WTC11 (cell line): Measurements from ENCODE around the gene PLCD1. TPM values are rescaled to one million over a fixed set of nuclear protein-coding genes. Genes with fewer than 3 reads are reported as not detected.
"Not testable (repeated sequence)": the region's sequence is repeated elsewhere in the genome, so short reads cannot be mapped to it uniquely, and the experiment has no call there.

ENCODE experiments used
- ATAC-seq: fragments of 200-7000 bp; cut with Tn5 transposase; 2 replicates; pipeline ENCODE4 v1.10.0; 2021; ENCODE audit warnings: mild to moderate bottlenecking, moderate library complexity
- CTCF ChIA-PET: fragments of 300-600 bp; sonication (Branson Sonifier 250); formaldehyde crosslinking; loops from one replicate; lab custom pipeline; 2021; ENCODE audit warnings: antibody characterized with exemption; lab: Charles Lee
- POLR2A ChIA-PET: fragments of 350-600 bp; sonication (Branson Sonifier 250); formaldehyde crosslinking; loops from one replicate; lab custom pipeline; 2021; ENCODE audit warnings: antibody characterized with exemption; lab: Charles Lee
- DNase-seq: peaks from one replicate; pipeline ENCODE4 v3.0.0; 2021; ENCODE audit warnings: low spot score
- H3K27ac Mint-ChIP-seq: 2 replicates; pipeline ENCODE4 v1.8.0; 2021; ENCODE audit warnings: mixed read lengths
- H3K27me3 Mint-ChIP-seq: 2 replicates; pipeline ENCODE4 v1.8.0; 2021; ENCODE audit warnings: low read depth, mild to moderate bottlenecking, moderate library complexity, mixed read lengths
- H3K36me3 Mint-ChIP-seq: 2 replicates; pipeline ENCODE4 v1.8.0; 2021; ENCODE audit warnings: mixed read lengths
- H3K4me1 Mint-ChIP-seq: 2 replicates; pipeline ENCODE4 v1.8.0; 2022; ENCODE audit warnings: mixed read lengths
- H3K4me3 Mint-ChIP-seq: 2 replicates; pipeline ENCODE4 v1.8.0; 2021; ENCODE audit warnings: mild to moderate bottlenecking, moderate library complexity, mixed read lengths
- H3K9me3 Mint-ChIP-seq: 2 replicates; pipeline ENCODE4 v1.8.0; 2021; ENCODE audit warnings: mixed read lengths
- ATF1 ChIP-seq: sonication (generic); formaldehyde crosslinking; IDR thresholded peaks from 2 replicates; pipeline ENCODE4 v1.8.1; 2023; ENCODE audit warnings: mild to moderate bottlenecking, moderate library complexity, missing genetic modification reagents
- CBFB ChIP-seq: sonication (generic); formaldehyde crosslinking; IDR thresholded peaks from 2 replicates; pipeline ENCODE4 v1.8.1; 2022; ENCODE audit warnings: mild to moderate bottlenecking, low read depth, missing genetic modification reagents
- CREB1 ChIP-seq: sonication (generic); formaldehyde crosslinking; IDR thresholded peaks from 2 replicates; pipeline ENCODE4 v1.8.0; 2023; ENCODE audit warnings: mild to moderate bottlenecking, missing genetic modification reagents
- FOXJ3 ChIP-seq: sonication (generic); formaldehyde crosslinking; IDR thresholded peaks from 2 replicates; pipeline ENCODE4 v1.9.0; 2021; ENCODE audit warnings: missing genetic modification reagents, mild to moderate bottlenecking, borderline replicate concordance
- FOXP1 ChIP-seq: sonication (generic); formaldehyde crosslinking; IDR thresholded peaks from 2 replicates; pipeline ENCODE4 v1.8.0; 2022; ENCODE audit warnings: missing genetic modification reagents, mild to moderate bottlenecking, moderate library complexity, borderline replicate concordance
- KAT7 ChIP-seq: sonication (generic); formaldehyde crosslinking; IDR thresholded peaks from 2 replicates; pipeline ENCODE4 v1.8.1; 2023; ENCODE audit warnings: missing genetic modification reagents, mild to moderate bottlenecking, borderline replicate concordance
- MYBL2 ChIP-seq: sonication (generic); formaldehyde crosslinking; IDR thresholded peaks from 2 replicates; pipeline ENCODE4 v1.8.1; 2023; ENCODE audit warnings: mild to moderate bottlenecking, moderate library complexity, missing genetic modification reagents
- NFYB ChIP-seq: sonication (generic); formaldehyde crosslinking; conservative IDR thresholded peaks from 2 replicates; pipeline ENCODE4 v1.8.0; 2022; ENCODE audit warnings: low read depth, missing genetic modification reagents
- OVOL2 ChIP-seq: fragments of 250-450 bp; sonication (Bioruptor Pico); IDR thresholded peaks from 2 replicates; pipeline ENCODE4 v1.9.0; 2021; ENCODE audit warnings: mild to moderate bottlenecking, borderline replicate concordance
- PRRX2 ChIP-seq: fragments of 250-450 bp; sonication (Bioruptor Pico); IDR thresholded peaks from 2 replicates; pipeline ENCODE4 v1.8.0; 2021; ENCODE audit warnings: mild to moderate bottlenecking
- RORB ChIP-seq: fragments of 250-450 bp; sonication (Bioruptor Pico); IDR thresholded peaks from 2 replicates; pipeline ENCODE4 v1.9.0; 2021; ENCODE audit warnings: mild to moderate bottlenecking
- ZBTB21 ChIP-seq: sonication (generic); formaldehyde crosslinking; IDR thresholded peaks from 2 replicates; pipeline ENCODE4 v1.8.1; 2023; ENCODE audit warnings: mild to moderate bottlenecking, missing genetic modification reagents, borderline replicate concordance
- ZNF121 ChIP-seq: sonication (generic); formaldehyde crosslinking; IDR thresholded peaks from 2 replicates; pipeline ENCODE4 v1.8.0; 2023; ENCODE audit warnings: missing genetic modification reagents
- ZNF263 ChIP-seq: sonication (generic); formaldehyde crosslinking; IDR thresholded peaks from 2 replicates; pipeline ENCODE4 v1.8.1; 2022; ENCODE audit warnings: low read depth, mild to moderate bottlenecking, moderate library complexity, missing genetic modification reagents
- ZNF671 ChIP-seq: fragments of 250-450 bp; sonication (Bioruptor Pico); IDR thresholded peaks from 2 replicates; pipeline ENCODE4 v1.8.0; 2021; ENCODE audit warnings: mild to moderate bottlenecking
- total RNA-seq: library from RNA; stranded (reverse); gene quantifications from 3 replicates; pipeline ENCODE4 v1.2.3, GENCODE V29; 2021
- TF ChIP-seq, protein P1 (sequence below): sonication (generic); formaldehyde crosslinking; IDR thresholded peaks from 2 replicates; pipeline ENCODE4 v1.8.1; 2022; ENCODE audit warnings: low read depth, missing genetic modification reagents, borderline replicate concordance
- TF ChIP-seq, protein P2 (sequence below): sonication (generic); formaldehyde crosslinking; IDR thresholded peaks from 2 replicates; pipeline ENCODE4 v1.8.0; 2023; ENCODE audit warnings: mild to moderate bottlenecking, missing genetic modification reagents
- TF ChIP-seq, protein P3 (sequence below): fragments of 250-450 bp; sonication (Bioruptor Pico); IDR thresholded peaks from 2 replicates; pipeline ENCODE4 v1.9.0; 2021; ENCODE audit warnings: moderate library complexity, mild to moderate bottlenecking, inconsistent platforms, borderline replicate concordance
- TF ChIP-seq, protein P4 (sequence below): sonication (generic); formaldehyde crosslinking; IDR thresholded peaks from 2 replicates; pipeline ENCODE4 v1.8.1; 2022; ENCODE audit warnings: mild to moderate bottlenecking, missing genetic modification reagents, moderate library complexity, borderline replicate concordance
- TF ChIP-seq, protein P5 (sequence below): fragments of 250-450 bp; sonication (Bioruptor Pico); IDR thresholded peaks from 2 replicates; pipeline ENCODE4 v1.8.0; 2021; ENCODE audit warnings: mild to moderate bottlenecking
- TF ChIP-seq, protein P6 (sequence below): fragments of 250-450 bp; sonication (Bioruptor Pico); IDR thresholded peaks from 2 replicates; pipeline ENCODE4 v1.9.0; 2021; ENCODE audit warnings: mild to moderate bottlenecking
- TF ChIP-seq, protein P7 (sequence below): fragments of 250-450 bp; sonication (Bioruptor Pico); conservative IDR thresholded peaks from 2 replicates; pipeline ENCODE4 v1.9.0; 2021; ENCODE audit warnings: mild to moderate bottlenecking

PLCD1 gene
- total RNA-seq, 1 experiment from 2014 or later = 29.9 TPM

DNA sequence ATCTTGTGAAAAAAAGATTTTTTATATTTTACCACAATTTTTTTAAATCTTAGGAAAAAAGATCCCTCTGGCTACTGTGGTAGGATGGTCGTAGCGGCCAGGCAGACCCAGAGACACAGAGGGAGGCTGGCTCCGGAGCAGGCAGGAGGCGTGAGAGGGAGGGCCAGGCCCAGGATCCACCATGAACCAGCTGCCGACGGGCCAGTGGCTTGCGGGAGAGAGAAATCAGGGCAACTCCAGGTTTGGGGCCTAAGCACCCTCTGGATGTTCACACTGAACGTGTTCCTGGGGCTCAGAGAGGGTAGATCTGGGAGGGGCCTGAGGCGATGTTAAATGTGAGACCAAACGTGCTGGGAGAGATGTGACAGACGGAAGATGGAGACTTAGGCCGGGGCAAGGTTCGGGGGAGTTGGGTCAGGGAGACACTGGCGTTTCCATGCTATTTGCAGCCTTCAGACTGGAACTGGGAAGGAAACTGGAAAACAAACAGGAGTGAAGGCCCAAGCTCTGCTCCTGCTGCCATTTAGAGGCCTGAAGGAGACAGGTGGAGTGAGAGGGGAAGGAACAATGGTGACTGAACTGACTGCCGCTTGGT lies 40.4 kb downstream of the PLCD1 start (continued):
- TF ChIP-seq ATF1 (CRISPR knock-in tag) = no peak
- no peak for TF ChIP-seq ZBTB21

DNA sequence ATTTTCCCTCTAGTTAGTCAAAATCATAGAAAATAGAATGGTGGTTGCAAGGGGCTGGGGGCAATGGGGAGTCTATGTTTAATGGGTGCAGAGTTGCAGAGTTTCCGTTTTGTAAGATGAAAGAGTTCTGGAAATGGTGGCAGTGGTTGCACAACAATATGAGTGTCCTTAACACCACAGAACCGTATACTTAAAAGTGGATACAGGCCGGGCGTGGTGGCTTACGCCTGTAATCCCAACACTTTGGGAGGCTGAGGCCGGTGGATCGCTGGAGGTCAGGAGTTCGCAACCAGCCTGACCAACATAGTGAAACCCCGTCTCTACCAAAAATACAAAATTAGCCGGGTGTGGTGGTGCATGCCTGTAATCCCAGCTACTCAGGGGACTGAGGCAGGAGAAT lies 41.1 kb downstream of the PLCD1 start:
- H3K4me3 Mint-ChIP-seq, POLR2A ChIA-PET, CTCF ChIA-PET, DNase-seq, H3K27ac Mint-ChIP-seq, H3K9me3 Mint-ChIP-seq, ATAC-seq, H3K36me3 Mint-ChIP-seq: not testable (repeated sequence)
- Mint-ChIP-seq H3K27me3 (peaks cover 10% of the 10 kb centered on the region), H3K4me1 (peaks cover 11% of the 10 kb centered on the region)

DNA sequence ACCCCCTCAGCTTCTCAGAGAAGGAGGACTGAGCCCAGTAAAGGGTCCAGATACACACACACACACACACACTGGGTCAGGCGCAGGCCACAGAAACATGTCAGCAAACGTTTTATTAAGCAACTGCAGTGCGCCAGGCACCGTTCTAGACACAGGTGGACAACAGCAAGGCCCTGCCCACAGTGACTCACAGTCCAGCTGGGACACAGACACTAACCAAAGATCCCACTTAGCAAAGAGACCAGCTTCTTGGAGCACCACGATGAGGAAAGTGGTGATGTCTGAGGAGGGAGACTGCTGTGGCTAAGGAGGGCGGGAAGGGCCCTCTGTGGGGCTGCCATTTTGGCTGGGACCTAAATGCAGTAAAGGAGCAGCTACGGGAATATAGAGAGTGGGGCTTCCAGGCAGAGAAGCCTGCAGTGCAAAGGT lies 41.7 kb downstream of the PLCD1 start:
- ATAC-seq = no peak
- H3K27ac Mint-ChIP-seq = no peak overlapping the region
- peaks cover 10% of the 10 kb centered on the region for H3K4me1 Mint-ChIP-seq
- DNase-seq = no peak
- peaks cover 6% of the 10 kb centered on the region for H3K27me3 Mint-ChIP-seq
- H3K36me3 Mint-ChIP-seq = no peaks in the 10 kb centered on the region
- POLR2A ChIA-PET = no interaction called here
- CTCF ChIA-PET = no interaction called here
- TF ChIP-seq CBFB (CRISPR knock-in tag) (no peak), CREB1 (no peak), FOXJ3 (CRISPR knock-in tag) (no peak), ZNF121 (CRISPR knock-in tag) (no peak), FOXP1 (CRISPR knock-in tag) (no peak), ZNF263 (no peak), RORB (CRISPR knock-in tag) (no peak), ZNF671 (CRISPR knock-in tag) (no peak), MYBL2 (CRISPR knock-in tag) (no peak), KAT7 (CRISPR knock-in tag) (no peak), OVOL2 (CRISPR knock-in tag) (no peak), PRRX2 (no peak), NFYB (CRISPR knock-in tag) (no peak)
- TF ChIP-seq, protein P1, sequence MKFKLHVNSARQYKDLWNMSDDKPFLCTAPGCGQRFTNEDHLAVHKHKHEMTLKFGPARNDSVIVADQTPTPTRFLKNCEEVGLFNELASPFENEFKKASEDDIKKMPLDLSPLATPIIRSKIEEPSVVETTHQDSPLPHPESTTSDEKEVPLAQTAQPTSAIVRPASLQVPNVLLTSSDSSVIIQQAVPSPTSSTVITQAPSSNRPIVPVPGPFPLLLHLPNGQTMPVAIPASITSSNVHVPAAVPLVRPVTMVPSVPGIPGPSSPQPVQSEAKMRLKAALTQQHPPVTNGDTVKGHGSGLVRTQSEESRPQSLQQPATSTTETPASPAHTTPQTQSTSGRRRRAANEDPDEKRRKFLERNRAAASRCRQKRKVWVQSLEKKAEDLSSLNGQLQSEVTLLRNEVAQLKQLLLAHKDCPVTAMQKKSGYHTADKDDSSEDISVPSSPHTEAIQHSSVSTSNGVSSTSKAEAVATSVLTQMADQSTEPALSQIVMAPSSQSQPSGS = no peak
- TF ChIP-seq, protein P2, sequence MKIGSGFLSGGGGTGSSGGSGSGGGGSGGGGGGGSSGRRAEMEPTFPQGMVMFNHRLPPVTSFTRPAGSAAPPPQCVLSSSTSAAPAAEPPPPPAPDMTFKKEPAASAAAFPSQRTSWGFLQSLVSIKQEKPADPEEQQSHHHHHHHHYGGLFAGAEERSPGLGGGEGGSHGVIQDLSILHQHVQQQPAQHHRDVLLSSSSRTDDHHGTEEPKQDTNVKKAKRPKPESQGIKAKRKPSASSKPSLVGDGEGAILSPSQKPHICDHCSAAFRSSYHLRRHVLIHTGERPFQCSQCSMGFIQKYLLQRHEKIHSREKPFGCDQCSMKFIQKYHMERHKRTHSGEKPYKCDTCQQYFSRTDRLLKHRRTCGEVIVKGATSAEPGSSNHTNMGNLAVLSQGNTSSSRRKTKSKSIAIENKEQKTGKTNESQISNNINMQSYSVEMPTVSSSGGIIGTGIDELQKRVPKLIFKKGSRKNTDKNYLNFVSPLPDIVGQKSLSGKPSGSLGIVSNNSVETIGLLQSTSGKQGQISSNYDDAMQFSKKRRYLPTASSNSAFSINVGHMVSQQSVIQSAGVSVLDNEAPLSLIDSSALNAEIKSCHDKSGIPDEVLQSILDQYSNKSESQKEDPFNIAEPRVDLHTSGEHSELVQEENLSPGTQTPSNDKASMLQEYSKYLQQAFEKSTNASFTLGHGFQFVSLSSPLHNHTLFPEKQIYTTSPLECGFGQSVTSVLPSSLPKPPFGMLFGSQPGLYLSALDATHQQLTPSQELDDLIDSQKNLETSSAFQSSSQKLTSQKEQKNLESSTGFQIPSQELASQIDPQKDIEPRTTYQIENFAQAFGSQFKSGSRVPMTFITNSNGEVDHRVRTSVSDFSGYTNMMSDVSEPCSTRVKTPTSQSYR (CRISPR knock-in tag) = no peak
- TF ChIP-seq, protein P3, sequence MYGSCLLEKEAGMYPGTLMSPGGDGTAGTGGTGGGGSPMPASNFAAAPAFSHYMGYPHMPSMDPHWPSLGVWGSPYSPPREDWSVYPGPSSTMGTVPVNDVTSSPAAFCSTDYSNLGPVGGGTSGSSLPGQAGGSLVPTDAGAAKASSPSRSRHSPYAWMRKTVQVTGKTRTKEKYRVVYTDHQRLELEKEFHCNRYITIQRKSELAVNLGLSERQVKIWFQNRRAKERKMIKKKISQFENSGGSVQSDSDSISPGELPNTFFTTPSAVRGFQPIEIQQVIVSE (CRISPR knock-in tag) = no peak
- TF ChIP-seq, protein P4, sequence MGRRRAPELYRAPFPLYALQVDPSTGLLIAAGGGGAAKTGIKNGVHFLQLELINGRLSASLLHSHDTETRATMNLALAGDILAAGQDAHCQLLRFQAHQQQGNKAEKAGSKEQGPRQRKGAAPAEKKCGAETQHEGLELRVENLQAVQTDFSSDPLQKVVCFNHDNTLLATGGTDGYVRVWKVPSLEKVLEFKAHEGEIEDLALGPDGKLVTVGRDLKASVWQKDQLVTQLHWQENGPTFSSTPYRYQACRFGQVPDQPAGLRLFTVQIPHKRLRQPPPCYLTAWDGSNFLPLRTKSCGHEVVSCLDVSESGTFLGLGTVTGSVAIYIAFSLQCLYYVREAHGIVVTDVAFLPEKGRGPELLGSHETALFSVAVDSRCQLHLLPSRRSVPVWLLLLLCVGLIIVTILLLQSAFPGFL = no peak
- TF ChIP-seq, protein P5, sequence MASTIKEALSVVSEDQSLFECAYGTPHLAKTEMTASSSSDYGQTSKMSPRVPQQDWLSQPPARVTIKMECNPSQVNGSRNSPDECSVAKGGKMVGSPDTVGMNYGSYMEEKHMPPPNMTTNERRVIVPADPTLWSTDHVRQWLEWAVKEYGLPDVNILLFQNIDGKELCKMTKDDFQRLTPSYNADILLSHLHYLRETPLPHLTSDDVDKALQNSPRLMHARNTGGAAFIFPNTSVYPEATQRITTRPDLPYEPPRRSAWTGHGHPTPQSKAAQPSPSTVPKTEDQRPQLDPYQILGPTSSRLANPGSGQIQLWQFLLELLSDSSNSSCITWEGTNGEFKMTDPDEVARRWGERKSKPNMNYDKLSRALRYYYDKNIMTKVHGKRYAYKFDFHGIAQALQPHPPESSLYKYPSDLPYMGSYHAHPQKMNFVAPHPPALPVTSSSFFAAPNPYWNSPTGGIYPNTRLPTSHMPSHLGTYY (CRISPR knock-in tag) = no peak
- TF ChIP-seq, protein P6, sequence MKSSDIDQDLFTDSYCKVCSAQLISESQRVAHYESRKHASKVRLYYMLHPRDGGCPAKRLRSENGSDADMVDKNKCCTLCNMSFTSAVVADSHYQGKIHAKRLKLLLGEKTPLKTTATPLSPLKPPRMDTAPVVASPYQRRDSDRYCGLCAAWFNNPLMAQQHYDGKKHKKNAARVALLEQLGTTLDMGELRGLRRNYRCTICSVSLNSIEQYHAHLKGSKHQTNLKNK (CRISPR knock-in tag) = no peak
- TF ChIP-seq, protein P7, sequence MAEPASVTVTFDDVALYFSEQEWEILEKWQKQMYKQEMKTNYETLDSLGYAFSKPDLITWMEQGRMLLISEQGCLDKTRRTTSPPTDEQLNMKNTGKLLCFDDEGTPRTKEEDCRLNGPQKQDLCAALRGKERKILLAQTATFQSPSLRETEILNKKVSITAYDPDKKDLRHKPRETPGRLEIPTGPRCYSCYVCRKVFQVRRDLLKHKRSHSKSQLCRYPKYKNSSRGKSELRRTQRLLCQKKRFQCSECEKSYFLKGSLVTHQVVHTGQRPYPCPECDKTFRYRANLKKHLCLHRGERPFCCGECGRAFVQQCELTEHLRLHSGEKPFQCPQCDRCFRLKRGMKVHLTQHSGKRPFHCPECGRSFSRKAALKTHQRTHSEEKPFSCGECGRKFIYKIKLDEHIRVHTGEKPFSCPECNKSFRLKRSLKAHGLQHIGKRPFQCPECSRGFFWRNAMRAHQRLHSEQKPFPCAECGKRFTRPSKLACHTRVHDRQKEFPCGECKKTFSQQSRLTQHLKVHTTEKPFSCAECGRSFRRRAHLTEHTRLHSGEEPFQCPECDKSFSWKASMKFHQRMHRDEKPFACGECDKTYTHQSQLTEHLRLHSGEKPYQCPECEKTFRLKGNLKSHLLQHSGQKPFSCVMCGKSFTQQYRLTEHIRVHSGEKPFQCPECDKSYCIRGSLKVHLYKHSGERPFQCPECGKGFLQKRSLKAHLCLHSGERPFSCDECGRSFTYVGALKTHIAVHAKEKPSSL (CRISPR knock-in tag) = no peak
- H3K4me3 Mint-ChIP-seq = no peak overlapping the region
- no peaks in the 10 kb centered on the region for H3K9me3 Mint-ChIP-seq
